Measurements from ENCODE around the gene ABHD15.

DNA sequence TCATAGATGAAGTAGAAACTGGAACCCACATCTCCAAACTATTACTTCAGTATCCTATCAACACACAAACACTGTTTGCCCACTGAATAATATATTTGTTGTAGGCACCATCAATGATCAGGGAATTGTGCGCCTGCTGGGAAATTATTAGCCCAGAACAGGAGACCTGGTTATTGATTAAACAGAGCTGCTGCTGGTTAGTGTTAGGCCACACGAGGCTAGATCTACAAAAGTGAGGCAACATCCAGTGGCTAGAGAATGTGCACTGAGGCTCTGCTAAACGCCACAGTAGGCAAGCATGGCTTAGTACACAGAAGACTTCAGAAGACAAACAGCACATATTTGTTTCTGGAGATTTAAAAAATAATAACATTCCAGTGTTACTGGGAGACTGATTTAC lies 11.0 kb downstream of the ABHD15 start:
- no peak for TF ChIP-seq EZH2 (IDR thresholded peaks at IDR 0.05; ENCODE audit: borderline replicate concordance, insufficient read depth, low read depth, low read length, poor library complexity, severe bottlenecking)
- TF ChIP-seq, protein P1, sequence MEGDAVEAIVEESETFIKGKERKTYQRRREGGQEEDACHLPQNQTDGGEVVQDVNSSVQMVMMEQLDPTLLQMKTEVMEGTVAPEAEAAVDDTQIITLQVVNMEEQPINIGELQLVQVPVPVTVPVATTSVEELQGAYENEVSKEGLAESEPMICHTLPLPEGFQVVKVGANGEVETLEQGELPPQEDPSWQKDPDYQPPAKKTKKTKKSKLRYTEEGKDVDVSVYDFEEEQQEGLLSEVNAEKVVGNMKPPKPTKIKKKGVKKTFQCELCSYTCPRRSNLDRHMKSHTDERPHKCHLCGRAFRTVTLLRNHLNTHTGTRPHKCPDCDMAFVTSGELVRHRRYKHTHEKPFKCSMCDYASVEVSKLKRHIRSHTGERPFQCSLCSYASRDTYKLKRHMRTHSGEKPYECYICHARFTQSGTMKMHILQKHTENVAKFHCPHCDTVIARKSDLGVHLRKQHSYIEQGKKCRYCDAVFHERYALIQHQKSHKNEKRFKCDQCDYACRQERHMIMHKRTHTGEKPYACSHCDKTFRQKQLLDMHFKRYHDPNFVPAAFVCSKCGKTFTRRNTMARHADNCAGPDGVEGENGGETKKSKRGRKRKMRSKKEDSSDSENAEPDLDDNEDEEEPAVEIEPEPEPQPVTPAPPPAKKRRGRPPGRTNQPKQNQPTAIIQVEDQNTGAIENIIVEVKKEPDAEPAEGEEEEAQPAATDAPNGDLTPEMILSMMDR (IDR thresholded peaks at IDR 0.05) = no peak

Measured in B cell (primary cell).